HG03103 (cell line): ENCODE measurements around the gene AGRN.
"Not testable (repeated sequence)": the region's sequence is repeated elsewhere in the genome, so short reads cannot be mapped to it uniquely, and the experiment has no call there.

Source experiments
- ATAC-seq: cut with Tn5 transposase; IDR thresholded peaks from one replicate; pipeline ENCODE4 v1.9.1; 2021; ENCODE audit warnings: low read depth; ENCODE audit not compliant: unreplicated experiment

The AGRN gene

GRCh38 chr1:1049318-1050165 lies 29.6 kb downstream of the AGRN start:
- ATAC-seq = no peak

GRCh38 chr1:1050577-1051052 lies 30.7 kb downstream of the AGRN start:
- ATAC-seq = no peak

GRCh38 chr1:1051127-1051810 lies 31.3 kb downstream of the AGRN start:
- ATAC-seq = no peak

GRCh38 chr1:1052003-1052840 lies 32.3 kb downstream of the AGRN start:
- ATAC-seq = no peak

GRCh38 chr1:1053022-1053421 lies 33.1 kb downstream of the AGRN start:
- ATAC-seq = no peak

GRCh38 chr1:1053682-1054081 lies 33.8 kb downstream of the AGRN start:
- ATAC-seq = no peak

GRCh38 chr1:1054099-1054700 lies 34.3 kb downstream of the AGRN start:
- no peak for ATAC-seq

GRCh38 chr1:1054971-1055370 lies 35.1 kb downstream of the AGRN start:
- no peak for ATAC-seq

GRCh38 chr1:1055841-1056736 lies 36.2 kb downstream of the AGRN start:
- ATAC-seq = no peak

GRCh38 chr1:1057769-1058087 lies 37.8 kb downstream of the AGRN start:
- not testable (repeated sequence) for ATAC-seq

GRCh38 chr1:1058088-1058905 lies 38.4 kb downstream of the AGRN start:
- no peak for ATAC-seq

GRCh38 chr1:1058921-1059493 lies 39.1 kb downstream of the AGRN start:
- peak; percentile 28 for ATAC-seq

- peak; percentile 48 for ATAC-seq
Observed at GRCh38 chr1:1059494-1060280, 39.8 kb downstream of the AGRN start.

- no peak for ATAC-seq
Observed at GRCh38 chr1:1060281-1061000, 40.5 kb downstream of the AGRN start.

GRCh38 chr1:1061682-1062345 lies 41.9 kb downstream of the AGRN start:
- no peak for ATAC-seq

- ATAC-seq = no peak
Observed at GRCh38 chr1:1062348-1063163, 42.6 kb downstream of the AGRN start.
